Transverse colon (tissue), 4 donors: ENCODE data around the gene HMCN1. TPM values are rescaled to one million over a fixed set of nuclear protein-coding genes. Genes with fewer than 3 reads are reported as not detected.

ENCODE experiments used
- DNase-seq: peaks from one replicate; pipeline ENCODE4 v3.0.0-alpha.2; 2019
- H3K27ac ChIP-seq, 4 donors: fragments of 200-600 bp; sonication (generic); 2 replicates each; pipeline ENCODE4 v1.5.1; 2016 to 2018; ENCODE audit warnings: inconsistent platforms in 4 of 4
- H3K27me3 ChIP-seq: fragments of 200-600 bp; sonication (generic); 2 replicates; pipeline ENCODE4 v1.5.1; 2017; ENCODE audit warnings: inconsistent platforms
- H3K36me3 ChIP-seq, 4 donors: fragments of 200-600 bp; sonication (generic); 2 replicates each; pipeline ENCODE4 v1.5.1; 2017 to 2019; ENCODE audit warnings: inconsistent platforms in 4 of 4
- H3K4me1 ChIP-seq, 4 donors: fragments of 200-600 bp; sonication (generic); 2 replicates each; pipeline ENCODE4 v1.5.1; 2017 to 2020; ENCODE audit warnings: inconsistent platforms in 4 of 4
- H3K4me3 ChIP-seq, 4 donors: fragments of 200-600 bp; sonication (generic); 1 replicate in 1 of 4; 2 replicates in 3 of 4; pipeline versions ENCODE4 v1.5.1 to v1.6.1; 2017 to 2019; ENCODE audit warnings: inconsistent platforms in 4 of 4
- H3K9me3 ChIP-seq, 2 donors: fragments of 200-600 bp; sonication (generic); 2 replicates each; pipeline ENCODE4 v1.5.1; 2017 to 2019; ENCODE audit warnings: inconsistent platforms in 2 of 2
- CTCF ChIP-seq, 5 experiments: fragments of 200-600 bp in 3 of 5; fragments of 450-650 bp in 2 of 5; sonication (generic) in 3 of 5; IDR thresholded peaks; 1 replicate in 2 of 5; 2 replicates in 3 of 5; pipeline ENCODE4 v1.5.1; 2016 to 2017; ENCODE audit warnings: antibody characterized with exemption in 5 of 5, inconsistent platforms in 3 of 5, mild to moderate bottlenecking in 2 of 5, moderate library complexity in 1 of 5
- EP300 ChIP-seq: sonication (generic); formaldehyde crosslinking; IDR thresholded peaks from one replicate; pipeline ENCODE4 v1.6.1; 2017; ENCODE audit warnings: antibody characterized with exemption, low read depth
- POLR2A ChIP-seq: fragments of 450-650 bp; IDR thresholded peaks from one replicate; pipeline ENCODE4 v1.6.1; 2016; ENCODE audit warnings: antibody characterized with exemption, mild to moderate bottlenecking, moderate library complexity
- POLR2AphosphoS5 ChIP-seq, 3 donors: sonication (generic); formaldehyde crosslinking; IDR thresholded peaks; one replicate each; pipeline ENCODE4 v1.6.1; 2016; ENCODE audit warnings: antibody characterized with exemption in 3 of 3
- WGBS, 2 donors: methylation state at CpG; one replicate each; pipeline ENCODE4 v1.1.5; 2018; ENCODE audit warnings: low coverage in 1 of 2; 5-methylcytosine and 5-hydroxymethylcytosine counted together
- in situ Hi-C, 4 donors: fragments of 200-750 bp; cut with MboI; loops; one replicate each; pipeline versions ENCODE4 v1.15.0 to v1.15.1; 2017; ENCODE audit warnings: low sequenced_read_pairs in 3 of 4, low pct_ligation_motif_present in 1 of 4, low pct_unique_long_range_greater_than_20kb in 1 of 4
- intact Hi-C: fragments of 100-400 bp; cut with DNase I; formaldehyde crosslinking; loops from one replicate; pipeline ENCODE4 v1.15.1; 2023; ENCODE audit warnings: low total_unique reads
- total RNA-seq, 4 donors: library from RNA; depleted of rRNA; stranded (reverse); fragments of >200 nt; gene quantifications; one replicate each; pipeline ENCODE4 v1.1.0, GENCODE V29; 2016

Gene HMCN1
- total RNA-seq, 4 donors from 2014 or later = 1.1 to 2.7 (median 2.1) TPM

GRCh38 chr1:186228749-186229148 lies 494.6 kb downstream of the HMCN1 start:
- Histone ChIP-seq H3K4me3 (no peak overlapping the region), H3K4me1 (no peaks in the 10 kb centered on the region), H3K27ac (no peak overlapping the region), H3K27me3 (no peaks in the 10 kb centered on the region), H3K9me3 (no peaks in the 10 kb centered on the region), H3K36me3 (no peaks in the 10 kb centered on the region)
- TF ChIP-seq POLR2AphosphoS5 (IDR thresholded peaks at IDR 0.05) (no peak), POLR2A (no peak), EP300 (no peak), CTCF (IDR thresholded peaks at IDR 0.05) (no peak)
- intact Hi-C loops = no loop called here
- in situ Hi-C loops = loop anchor here in 1 of 4 donors (10.0 kb wide), 1 partner anchor 414 kb away; no protein-coding TSS in a partner anchor
- 86 to 94% methylated on average over 6 of the region's 6 CpGs for WGBS, 2 donors
- DNase-seq = no peak

- Histone ChIP-seq H3K4me3 (no peak overlapping the region), H3K9me3 (no peaks in the 10 kb centered on the region), H3K36me3 (no peaks in the 10 kb centered on the region), H3K27ac (no peak overlapping the region), H3K27me3 (no peaks in the 10 kb centered on the region), H3K4me1 (no peaks in the 10 kb centered on the region)
- intact Hi-C loops = no loop called here
- in situ Hi-C loops = no loop called here
- 76 to 81% methylated on average over 2 of the region's 2 CpGs for WGBS, 2 donors
- DNase-seq = no peak
- no peak for TF ChIP-seq EP300
- no peak for TF ChIP-seq POLR2A
- no peak for TF ChIP-seq POLR2AphosphoS5 (IDR thresholded peaks at IDR 0.05)
- TF ChIP-seq CTCF (IDR thresholded peaks at IDR 0.05) = no peak
These were observed 497.8 kb downstream of the HMCN1 start for GRCh38 chr1:186231861-186232436.

DNA sequence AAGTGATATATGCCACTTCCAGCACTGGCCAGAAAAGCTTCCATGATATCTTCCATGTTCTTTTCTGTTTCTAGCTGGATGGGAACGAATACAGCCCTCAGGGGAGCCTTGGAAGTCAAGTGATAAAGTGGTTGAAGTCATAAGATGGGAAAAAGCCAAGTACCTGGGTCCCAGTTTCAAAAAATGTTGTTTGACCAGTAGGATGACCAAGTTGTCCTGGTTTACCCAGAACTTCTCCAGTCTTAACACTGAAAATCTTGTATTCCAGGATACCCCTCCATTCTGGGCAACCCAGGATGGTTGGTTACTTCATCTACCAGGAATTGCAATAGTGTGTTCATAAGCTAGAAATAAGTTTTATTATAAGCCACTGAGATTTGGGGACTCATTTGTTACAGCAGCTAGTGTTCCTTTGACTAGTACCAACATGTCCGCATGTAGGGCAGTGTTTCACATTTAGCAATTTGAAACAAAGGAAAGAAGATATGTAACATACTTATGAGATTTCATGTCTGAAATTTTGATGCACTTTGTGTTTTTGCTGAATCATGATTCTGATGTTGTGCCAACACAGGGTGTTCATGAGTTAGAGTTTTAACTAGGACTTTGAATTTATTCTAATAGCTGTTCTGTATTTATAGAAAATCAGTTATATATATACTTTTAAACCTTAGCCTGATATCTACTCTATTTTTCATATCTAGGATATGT lies 500.9 kb downstream of the HMCN1 start:
- H3K27ac ChIP-seq = no peak overlapping the region
- in situ Hi-C loops (no loop called here), intact Hi-C loops (no loop called here)
- H3K9me3 ChIP-seq = no peaks in the 10 kb centered on the region
- H3K4me3 ChIP-seq = no peak overlapping the region
- DNase-seq = no peak
- WGBS, 2 donors = 0 to 49% methylated on average over 1 to 2 of the region's 2 CpGs
- no peaks in the 10 kb centered on the region for H3K27me3 ChIP-seq
- TF ChIP-seq EP300 (no peak), POLR2AphosphoS5 (IDR thresholded peaks at IDR 0.05) (no peak), CTCF (IDR thresholded peaks at IDR 0.05) (no peak), POLR2A (no peak)
- no peaks in the 10 kb centered on the region for H3K4me1 ChIP-seq
- no peaks in the 10 kb centered on the region for H3K36me3 ChIP-seq

GRCh38 chr1:186235696-186236095 lies 501.5 kb downstream of the HMCN1 start:
- WGBS, 2 donors = 75 to 89% methylated on average over 4 of the region's 4 CpGs
- in situ Hi-C loops (no loop called here), intact Hi-C loops (no loop called here)
- Histone ChIP-seq H3K27me3 (no peaks in the 10 kb centered on the region), H3K27ac (no peak overlapping the region), H3K9me3 (no peaks in the 10 kb centered on the region), H3K4me1 (no peaks in the 10 kb centered on the region), H3K36me3 (no peaks in the 10 kb centered on the region), H3K4me3 (no peak overlapping the region)
- no peak for TF ChIP-seq EP300
- DNase-seq = no peak
